ENCODE measurements around the gene ZNF664. TPM values are rescaled to one million over a fixed set of nuclear protein-coding genes. Genes with fewer than 3 reads are reported as not detected.

The ZNF664 gene
- total and polyA plus RNA-seq, 2 donors (not counting 1 experiment from before 2014, with no cell fraction given) = 14.3 to 47.1 TPM

DNA sequence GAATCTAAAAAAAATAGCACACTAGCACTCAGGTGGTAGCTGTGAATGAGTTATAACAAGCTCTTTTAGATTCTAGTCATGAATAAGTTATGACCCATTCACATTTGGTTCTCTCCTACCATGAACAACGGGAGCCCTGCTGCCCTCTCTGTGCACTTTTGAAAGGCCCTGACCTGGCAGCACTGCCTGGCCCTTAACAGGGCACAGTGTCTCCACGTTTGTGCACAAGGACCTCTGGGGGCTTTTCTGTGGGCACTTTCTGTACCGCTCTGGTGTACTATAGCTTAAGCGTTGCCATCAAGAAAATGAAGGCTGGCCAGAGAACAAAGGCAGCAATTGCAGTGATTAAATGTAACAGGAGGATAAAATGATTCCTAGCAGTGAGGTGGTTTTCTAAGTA, 21.5 kb upstream of the ZNF664 start:
- H3K9ac ChIP-seq (ENCODE audit: low read length) = no peak overlapping the region
- no peak for ATAC-seq (ENCODE audit: low read depth)
- H3K36me3 ChIP-seq (replicated peaks in 1 of 2; ENCODE audit: control extremely low read depth in 1 of 2, control insufficient read depth in 1 of 2, extremely low read depth in 1 of 2, insufficient read depth in 2 of 2, low read length in 1 of 2) = peaks cover 0 to 2% of the 10 kb centered on the region in 2 experiments
- intact Hi-C loops (cut with micrococcal nuclease) = no loop called here
- Mint-ChIP-seq H3K27ac (no peak overlapping the region), H3K27me3 (no peaks in the 10 kb centered on the region), H3K4me3 (no peak overlapping the region), H3K9me3 (ENCODE audit: insufficient read depth) (no peaks in the 10 kb centered on the region), H3K4me1 (no peaks in the 10 kb centered on the region)
- H4K20me1 ChIP-seq (ENCODE audit: control insufficient read depth, insufficient read depth, low read length, poor library complexity, severe bottlenecking) = no peaks in the 10 kb centered on the region
- H2AFZ ChIP-seq (ENCODE audit: insufficient read depth, low read depth, low read length, poor library complexity, severe bottlenecking) = no peak overlapping the region
- ChIA-PET CTCF (no interaction called here), POLR2A (no interaction called here)
- H3K9me3 ChIP-seq (ENCODE audit: control extremely low read depth in 1 of 3, control insufficient read depth in 2 of 3, insufficient read depth in 1 of 3, low read length in 2 of 3) = no peaks in the 10 kb centered on the region
- no peak overlapping the region for H3K27ac ChIP-seq (ENCODE audit: low read length in 2 of 2)
- whole genome bisulfite sequencing (ENCODE audit: insufficient coverage) = 88% methylated on average over 4 of the region's 4 CpGs
- H3K4me2 ChIP-seq (replicated peaks; ENCODE audit: low read depth, low read length, poor library complexity, severe bottlenecking) = no peak overlapping the region
- no peak for DNase-seq
- H3K27me3 ChIP-seq (replicated peaks in 1 of 4; ENCODE audit: control extremely low read depth in 1 of 4, control insufficient read depth in 3 of 4, insufficient read depth in 4 of 4, low read length in 3 of 4) = no peaks in the 10 kb centered on the region
- H3K4me3 ChIP-seq (ENCODE audit: control extremely low read depth in 1 of 5, extremely low read depth in 1 of 5, insufficient read depth in 1 of 5, low read depth in 2 of 5, low read length in 4 of 5) = no peak overlapping the region
- no peaks in the 10 kb centered on the region for H3K4me1 ChIP-seq (ENCODE audit: control insufficient read depth in 2 of 2, insufficient read depth in 2 of 2, low read length in 2 of 2)
- TF ChIP-seq, protein P1, sequence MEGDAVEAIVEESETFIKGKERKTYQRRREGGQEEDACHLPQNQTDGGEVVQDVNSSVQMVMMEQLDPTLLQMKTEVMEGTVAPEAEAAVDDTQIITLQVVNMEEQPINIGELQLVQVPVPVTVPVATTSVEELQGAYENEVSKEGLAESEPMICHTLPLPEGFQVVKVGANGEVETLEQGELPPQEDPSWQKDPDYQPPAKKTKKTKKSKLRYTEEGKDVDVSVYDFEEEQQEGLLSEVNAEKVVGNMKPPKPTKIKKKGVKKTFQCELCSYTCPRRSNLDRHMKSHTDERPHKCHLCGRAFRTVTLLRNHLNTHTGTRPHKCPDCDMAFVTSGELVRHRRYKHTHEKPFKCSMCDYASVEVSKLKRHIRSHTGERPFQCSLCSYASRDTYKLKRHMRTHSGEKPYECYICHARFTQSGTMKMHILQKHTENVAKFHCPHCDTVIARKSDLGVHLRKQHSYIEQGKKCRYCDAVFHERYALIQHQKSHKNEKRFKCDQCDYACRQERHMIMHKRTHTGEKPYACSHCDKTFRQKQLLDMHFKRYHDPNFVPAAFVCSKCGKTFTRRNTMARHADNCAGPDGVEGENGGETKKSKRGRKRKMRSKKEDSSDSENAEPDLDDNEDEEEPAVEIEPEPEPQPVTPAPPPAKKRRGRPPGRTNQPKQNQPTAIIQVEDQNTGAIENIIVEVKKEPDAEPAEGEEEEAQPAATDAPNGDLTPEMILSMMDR (IDR thresholded peaks at IDR 0.05) = no peak
- no peak for TF ChIP-seq EZH2 (IDR thresholded peaks at IDR 0.05; ENCODE audit: borderline replicate concordance, insufficient read depth, low read depth, low read length, poor library complexity, severe bottlenecking)
- H3K79me2 ChIP-seq (ENCODE audit: control insufficient read depth, insufficient read depth, low read length) = peaks cover 8% of the 10 kb centered on the region

DNA sequence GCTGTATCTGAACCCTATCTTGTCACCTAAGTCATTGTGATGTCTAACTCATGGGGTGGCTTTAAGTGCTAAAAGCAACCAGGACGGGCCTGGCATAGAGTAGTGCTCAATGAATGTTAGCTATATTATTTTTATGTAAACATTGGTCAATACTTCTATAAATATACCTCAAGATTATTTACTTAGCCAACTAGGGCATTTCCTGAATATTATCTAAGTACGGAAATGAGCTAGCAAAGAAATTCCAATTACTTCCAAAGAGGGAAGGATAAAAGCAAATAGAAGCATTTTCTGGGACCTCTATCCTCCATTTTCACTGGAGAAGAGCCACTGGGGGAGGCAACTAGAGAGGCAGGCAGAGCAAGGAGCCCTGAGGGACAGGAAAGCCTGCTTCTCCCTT, 21.0 kb upstream of the ZNF664 start:
- no peak overlapping the region for H3K4me3 ChIP-seq (ENCODE audit: control extremely low read depth in 1 of 5, extremely low read depth in 1 of 5, insufficient read depth in 1 of 5, low read depth in 2 of 5, low read length in 4 of 5)
- intact Hi-C loops (cut with micrococcal nuclease) = no loop called here
- H3K9me3 ChIP-seq (ENCODE audit: control extremely low read depth in 1 of 3, control insufficient read depth in 2 of 3, insufficient read depth in 1 of 3, low read length in 2 of 3) = no peaks in the 10 kb centered on the region
- no CpG with 5 or more reads among the region's 2 CpGs for WGBS (ENCODE audit: insufficient coverage)
- CTCF ChIA-PET = no interaction called here
- DNase-seq (no peak), ATAC-seq (ENCODE audit: low read depth) (no peak)
- POLR2A ChIA-PET = no interaction called here
- no peaks in the 10 kb centered on the region for H4K20me1 ChIP-seq (ENCODE audit: control insufficient read depth, insufficient read depth, low read length, poor library complexity, severe bottlenecking)
- no peaks in the 10 kb centered on the region for H3K4me1 ChIP-seq (ENCODE audit: control insufficient read depth in 2 of 2, insufficient read depth in 2 of 2, low read length in 2 of 2)
- H2AFZ ChIP-seq (ENCODE audit: insufficient read depth, low read depth, low read length, poor library complexity, severe bottlenecking) = no peak overlapping the region
- Mint-ChIP-seq H3K4me1 (no peaks in the 10 kb centered on the region), H3K27me3 (no peaks in the 10 kb centered on the region), H3K27ac (no peak overlapping the region), H3K9me3 (ENCODE audit: insufficient read depth) (no peaks in the 10 kb centered on the region), H3K4me3 (no peak overlapping the region)
- TF ChIP-seq EZH2 (IDR thresholded peaks at IDR 0.05; ENCODE audit: borderline replicate concordance, insufficient read depth, low read depth, low read length, poor library complexity, severe bottlenecking) = no peak
- TF ChIP-seq, protein P1 (IDR thresholded peaks at IDR 0.05) = no peak
- H3K36me3 ChIP-seq (replicated peaks in 1 of 2; ENCODE audit: control extremely low read depth in 1 of 2, control insufficient read depth in 1 of 2, extremely low read depth in 1 of 2, insufficient read depth in 2 of 2, low read length in 1 of 2) = peaks cover 0 to 2% of the 10 kb centered on the region in 2 experiments
- H3K27me3 ChIP-seq (replicated peaks in 1 of 4; ENCODE audit: control extremely low read depth in 1 of 4, control insufficient read depth in 3 of 4, insufficient read depth in 4 of 4, low read length in 3 of 4) = no peaks in the 10 kb centered on the region
- H3K27ac ChIP-seq (ENCODE audit: low read length in 2 of 2) = no peak overlapping the region
- no peak overlapping the region for H3K4me2 ChIP-seq (replicated peaks; ENCODE audit: low read depth, low read length, poor library complexity, severe bottlenecking)
- H3K9ac ChIP-seq (ENCODE audit: low read length) = no peak overlapping the region
- peaks cover 8% of the 10 kb centered on the region for H3K79me2 ChIP-seq (ENCODE audit: control insufficient read depth, insufficient read depth, low read length)
